Daoy (cell line): Measurements from ENCODE around the gene HOATZ. TPM values are rescaled to one million over a fixed set of nuclear protein-coding genes. Genes with fewer than 3 reads are reported as not detected.
A peak's percentile ranks its signal among the peaks of the same experiment; 100 is the strongest.

Experiments
- DNase-seq: peaks from one replicate; pipeline ENCODE4 v3.0.0-alpha.2; 2015; ENCODE audit warnings: low read depth
- total RNA-seq: library from RNA; depleted of rRNA; stranded (reverse); fragments of >200 nt; shearing (Covaris generic); gene quantifications from 2 replicates; pipeline ENCODE4 v1.2.3, GENCODE V29; 2014

HOATZ gene
- total RNA-seq, 1 experiment from 2014 or later = not detected

DNA sequence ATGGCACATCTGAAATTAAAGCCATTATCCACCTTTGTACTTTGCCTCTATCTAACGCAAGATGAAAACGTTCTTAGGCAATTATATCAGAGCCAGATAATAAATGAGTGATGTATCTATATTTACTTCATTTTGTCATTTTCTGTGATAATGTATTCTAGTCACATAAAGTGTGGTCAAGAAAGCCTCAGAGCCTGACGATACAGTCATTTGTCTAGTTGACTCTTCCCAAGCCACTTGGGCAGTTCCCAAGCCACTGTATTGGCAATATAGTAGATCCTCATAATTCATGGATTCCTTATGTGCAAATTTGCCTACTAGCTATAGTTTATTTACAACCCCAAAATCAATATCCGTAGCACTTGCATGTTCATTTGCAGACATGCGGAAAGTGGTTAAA, 7.8 kb downstream of the HOATZ start:
- no peak for DNase-seq

DNA sequence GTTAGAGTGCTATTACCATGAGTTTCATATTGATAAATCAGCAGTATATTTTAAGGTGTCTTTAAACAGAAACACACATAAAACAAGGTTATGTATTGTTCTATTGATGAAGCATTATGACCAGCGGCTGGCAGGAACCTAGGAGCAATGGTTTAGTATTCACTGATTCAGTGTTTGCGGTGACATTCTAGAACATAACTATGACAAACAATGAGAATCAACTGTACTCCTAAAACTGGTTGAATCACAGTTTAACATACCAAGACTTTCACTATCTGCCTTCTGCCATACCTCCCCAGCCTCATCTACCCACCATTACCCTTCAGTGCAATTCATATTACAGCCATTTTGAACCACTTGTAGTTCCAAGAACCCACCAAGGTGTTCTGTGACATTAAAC, 8.8 kb downstream of the HOATZ start:
- no peak for DNase-seq

DNA sequence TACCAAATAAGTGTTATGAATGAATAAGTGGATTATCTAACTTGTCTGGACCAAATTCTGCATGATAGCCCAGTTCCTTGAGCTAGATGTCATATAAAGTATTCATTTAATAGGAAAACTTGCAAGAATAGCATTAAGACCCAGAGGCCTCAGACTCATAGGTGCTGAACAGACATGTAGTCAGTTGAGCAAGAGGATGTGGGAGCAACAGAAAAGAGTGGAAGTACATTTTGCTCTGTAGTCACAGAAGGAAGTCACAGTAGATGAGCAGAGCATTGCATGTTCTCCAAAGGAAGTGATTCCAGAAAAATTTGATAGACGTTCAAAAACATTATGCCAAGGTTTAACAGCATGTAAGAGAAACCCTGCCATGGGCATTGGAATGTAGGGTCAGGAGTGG, 9.5 kb downstream of the HOATZ start:
- DNase-seq = no peak

DNA sequence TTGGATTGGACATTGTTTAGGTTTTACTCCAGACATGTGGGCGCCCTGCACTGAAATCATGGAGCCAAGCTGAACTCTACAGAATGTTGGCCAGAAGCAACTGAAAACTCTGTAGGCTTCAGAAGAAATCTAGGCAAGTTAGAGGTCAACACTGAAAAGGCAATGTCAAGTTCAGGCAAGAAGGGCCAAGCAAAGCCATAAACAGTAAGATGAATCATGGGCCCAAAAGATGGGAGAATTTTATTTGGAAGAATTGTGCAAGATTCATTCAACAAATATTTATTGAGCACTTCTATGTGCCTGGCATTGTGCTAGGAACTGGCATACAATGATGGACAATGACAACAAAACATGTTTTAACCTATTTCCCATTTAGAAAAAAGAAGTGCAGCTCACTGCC, 10.9 kb downstream of the HOATZ start:
- no peak for DNase-seq

GRCh38 chr11:111526501-111526900, 11.9 kb downstream of the HOATZ start:
- DNase-seq = peak; percentile 61

GRCh38 chr11:111527279-111527678, 12.7 kb downstream of the HOATZ start:
- no peak for DNase-seq

GRCh38 chr11:111528557-111528956, 14.0 kb downstream of the HOATZ start:
- DNase-seq = no peak

DNA sequence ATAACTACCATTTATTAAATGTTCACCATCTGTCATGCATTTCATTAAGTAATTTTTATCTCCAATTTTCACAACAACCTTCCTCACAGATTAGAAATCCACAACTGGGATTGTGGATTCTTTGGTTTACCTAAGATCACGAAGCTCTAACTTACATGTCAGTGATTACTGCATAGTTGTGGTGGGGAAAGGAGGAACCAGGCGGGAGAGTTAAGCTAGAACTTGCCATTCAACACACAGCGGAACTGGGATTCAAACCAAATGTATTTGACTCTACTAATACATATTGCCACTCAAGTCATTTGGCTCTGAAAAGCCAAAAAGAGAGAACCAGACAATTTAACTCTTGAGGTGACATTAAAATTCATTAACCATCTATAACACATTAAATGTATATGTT, 15.5 kb downstream of the HOATZ start:
- peak; percentile 21 for DNase-seq

DNA sequence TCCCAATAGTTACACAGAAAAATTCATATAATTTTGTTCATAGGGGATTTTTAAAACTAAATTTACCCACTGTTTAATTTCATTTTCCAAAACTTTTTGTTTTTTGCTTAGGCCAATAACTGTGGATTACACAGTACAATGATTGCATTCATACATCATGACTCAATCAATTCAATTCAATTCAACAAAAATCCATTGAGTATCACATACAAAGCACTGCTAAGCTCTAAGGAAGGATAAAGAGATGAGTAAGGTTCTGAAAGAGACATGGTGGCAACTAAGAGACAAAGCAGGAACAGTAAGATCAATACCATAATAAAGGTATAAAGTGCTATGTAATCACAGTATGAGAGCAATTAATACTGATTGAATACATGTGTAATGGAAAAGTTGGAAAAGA, 16.6 kb downstream of the HOATZ start:
- no peak for DNase-seq

- peak; percentile 89 for DNase-seq
These were observed 17.2 kb downstream of the HOATZ start for GRCh38 chr11:111531687-111532364.

GRCh38 chr11:111532365-111532709, 17.8 kb downstream of the HOATZ start:
- no peak for DNase-seq

- no peak for DNase-seq
These were observed 20.7 kb downstream of the HOATZ start for GRCh38 chr11:111535281-111535680.

DNA sequence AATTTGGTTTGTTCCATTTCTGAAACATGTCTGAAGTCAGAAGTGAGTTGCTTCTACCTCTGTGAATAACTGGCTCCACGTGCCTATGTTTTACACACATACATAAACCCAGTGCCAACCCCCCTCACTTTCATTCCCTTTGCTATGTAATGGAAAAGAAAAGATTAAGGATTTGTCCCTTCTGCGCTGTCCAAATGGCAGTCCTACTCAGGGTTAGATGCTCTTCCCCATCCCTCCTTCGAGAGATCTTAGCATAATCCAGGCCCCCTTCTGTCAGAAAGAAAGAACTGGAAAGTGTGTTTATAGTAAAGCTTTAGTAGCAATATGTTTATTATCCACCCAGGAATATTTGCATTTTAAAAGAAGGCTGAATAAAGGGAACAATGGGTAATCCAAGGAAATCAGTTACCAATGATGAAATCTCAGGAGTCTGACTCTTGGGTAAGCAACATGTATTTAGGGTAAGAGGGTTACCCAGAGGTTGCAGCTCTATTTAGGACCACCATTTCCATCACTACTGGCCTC, 22.8 kb downstream of the HOATZ start:
- no peak for DNase-seq

DNA sequence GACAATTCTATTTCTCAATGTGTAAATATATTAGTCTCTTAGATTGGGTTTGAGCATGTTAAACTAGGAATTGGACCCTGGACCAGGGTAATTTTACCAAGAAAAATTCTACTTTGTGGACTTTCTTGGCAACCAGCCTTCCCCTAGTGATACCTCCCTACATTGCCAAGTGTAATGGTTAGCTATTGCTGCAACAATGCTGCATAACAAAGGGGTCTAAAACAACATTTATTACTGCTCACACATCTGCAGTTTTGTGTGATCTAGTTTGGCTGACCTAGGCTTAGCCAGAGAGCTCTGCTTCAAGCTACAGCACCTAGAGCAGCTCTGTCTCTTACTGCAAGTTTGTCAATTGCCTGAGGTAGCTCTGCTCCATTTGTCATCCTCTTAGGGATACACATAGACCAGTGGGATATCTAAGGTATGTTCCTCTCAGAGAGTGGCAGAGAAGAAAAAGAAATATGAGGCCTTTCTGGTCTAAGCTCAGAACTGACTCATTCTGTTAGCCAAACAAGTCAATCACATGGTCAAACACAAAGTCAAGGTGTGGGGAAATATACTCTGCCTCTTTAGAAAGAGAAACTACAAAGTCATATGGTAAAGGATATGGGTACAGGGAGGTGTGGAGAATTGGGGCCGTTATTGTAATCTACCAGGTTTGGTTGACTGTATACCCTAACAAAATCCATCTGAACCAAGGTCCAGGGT, 24.0 kb downstream of the HOATZ start:
- no peak for DNase-seq

DNA sequence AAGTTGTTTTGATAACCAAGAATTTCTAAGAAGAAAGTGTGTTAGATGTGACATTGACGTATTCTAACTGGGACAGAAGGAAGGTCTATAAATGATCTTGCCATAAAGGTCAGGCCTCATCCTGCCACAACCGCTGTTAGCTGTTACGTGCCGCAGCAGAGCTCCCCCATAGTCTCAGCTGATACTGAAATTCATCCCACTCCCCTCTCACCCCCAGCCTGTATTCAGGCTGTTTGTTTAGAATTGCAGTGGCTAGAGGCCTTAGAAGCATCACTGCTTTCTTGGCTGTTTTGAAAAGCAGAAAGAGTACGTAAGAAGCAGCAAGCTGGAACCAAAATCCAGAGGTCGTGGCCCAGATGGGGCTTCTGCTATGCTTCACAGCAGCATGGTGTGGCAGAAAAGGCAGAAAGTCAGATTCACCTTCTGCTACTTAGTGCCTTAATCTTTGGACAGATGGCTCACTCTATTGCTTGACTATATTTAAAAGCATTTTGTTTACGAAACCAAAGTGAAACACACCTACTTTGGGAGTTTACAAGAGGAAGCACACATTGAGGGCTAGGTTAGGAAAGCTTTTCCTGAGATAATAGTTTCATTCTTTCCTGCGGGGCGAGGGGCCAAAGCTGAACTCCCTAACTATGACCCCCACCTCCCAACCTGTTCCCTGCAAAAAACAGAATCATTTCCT, 25.0 kb downstream of the HOATZ start:
- no peak for DNase-seq

DNA sequence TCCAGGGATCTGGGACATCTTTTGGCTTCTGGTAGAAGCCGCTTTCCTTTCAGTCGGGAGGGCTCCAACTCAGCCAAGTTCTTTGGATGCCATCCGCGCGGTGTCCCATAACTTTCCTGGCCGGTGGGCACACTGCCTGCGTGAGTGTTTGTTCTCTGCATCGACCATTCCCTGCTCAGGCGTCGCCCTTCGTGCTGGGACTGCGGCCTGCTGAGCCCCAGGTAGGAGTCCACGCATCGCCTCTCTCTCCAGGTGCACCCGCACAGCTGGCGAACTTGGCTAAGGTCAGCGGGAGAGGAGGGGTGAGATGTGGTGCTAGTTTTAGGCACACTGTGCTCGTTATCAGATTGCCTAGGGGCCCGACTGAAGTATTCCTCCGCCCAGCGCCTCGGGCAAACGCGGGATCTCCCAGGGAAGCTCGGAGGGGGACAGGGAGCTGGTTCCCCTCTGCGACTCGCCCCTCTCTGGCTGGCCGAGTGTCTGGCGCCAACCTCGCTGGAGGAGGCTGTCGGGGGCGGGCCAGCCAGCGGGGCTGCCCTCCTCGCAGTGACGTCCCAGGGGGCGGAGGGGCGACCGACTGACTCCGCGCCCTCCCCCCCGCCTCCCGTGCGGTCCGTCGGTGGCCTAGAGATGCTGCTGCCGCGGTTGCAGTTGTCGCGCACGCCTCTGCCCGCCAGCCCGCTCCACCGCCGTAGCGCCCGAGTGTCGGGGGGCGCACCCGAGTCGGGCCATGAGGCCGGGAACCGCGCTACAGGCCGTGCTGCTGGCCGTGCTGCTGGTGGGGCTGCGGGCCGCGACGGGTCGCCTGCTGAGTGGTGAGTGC, 25.7 kb downstream of the HOATZ start, which contains the start of gene LAYN:
Gene LAYN, plus strand, starts transcription at position 607 of the 823 bp plus-strand sequence. Its CDS starts 124 bp downstream, at position 731.
- peak; percentile 73 for DNase-seq

- DNase-seq = no peak
These were observed 26.3 kb downstream of the HOATZ start for GRCh38 chr11:111540937-111541253.

DNA sequence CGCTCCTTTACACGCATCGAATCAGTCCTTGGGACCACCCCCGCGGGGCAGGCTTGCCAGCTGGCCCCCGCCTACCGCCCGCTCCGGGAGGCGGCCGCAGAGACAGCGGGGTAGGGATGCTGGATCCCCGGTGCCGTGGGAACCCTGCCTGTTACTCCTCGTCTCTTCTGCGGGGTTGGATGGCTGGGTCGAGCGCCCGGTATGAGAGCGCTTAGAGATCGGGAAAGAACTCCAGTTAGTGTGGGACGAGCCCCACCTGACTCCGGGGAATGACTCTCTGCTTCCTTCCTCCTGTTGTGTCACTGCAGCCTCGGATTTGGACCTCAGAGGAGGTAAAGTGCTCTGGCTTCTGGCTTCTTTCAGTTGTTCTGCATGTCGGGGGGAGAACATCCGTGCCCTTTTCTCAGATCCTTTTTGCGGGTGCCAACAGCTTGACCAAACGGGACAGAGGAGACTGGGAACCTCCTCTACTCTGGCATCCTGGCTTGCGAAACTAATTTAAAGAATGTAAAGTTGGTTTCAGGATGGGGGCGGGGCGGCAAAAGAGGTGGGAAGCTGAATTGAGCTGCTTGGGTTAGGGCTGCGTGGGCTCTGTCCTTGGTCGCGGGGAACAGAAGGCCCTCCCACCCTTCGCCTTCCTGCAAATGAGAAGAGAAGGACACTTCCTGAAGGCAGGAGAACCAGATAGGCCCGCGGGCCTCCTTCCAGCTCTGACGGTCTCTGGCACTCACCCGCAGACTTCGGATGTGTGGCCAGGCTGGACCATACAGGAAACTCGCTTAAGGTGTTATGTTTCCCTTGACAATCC, 26.9 kb downstream of the HOATZ start:
- DNase-seq = peak; percentile 82

GRCh38 chr11:111542606-111543275, 28.2 kb downstream of the HOATZ start:
- no peak for DNase-seq

DNA sequence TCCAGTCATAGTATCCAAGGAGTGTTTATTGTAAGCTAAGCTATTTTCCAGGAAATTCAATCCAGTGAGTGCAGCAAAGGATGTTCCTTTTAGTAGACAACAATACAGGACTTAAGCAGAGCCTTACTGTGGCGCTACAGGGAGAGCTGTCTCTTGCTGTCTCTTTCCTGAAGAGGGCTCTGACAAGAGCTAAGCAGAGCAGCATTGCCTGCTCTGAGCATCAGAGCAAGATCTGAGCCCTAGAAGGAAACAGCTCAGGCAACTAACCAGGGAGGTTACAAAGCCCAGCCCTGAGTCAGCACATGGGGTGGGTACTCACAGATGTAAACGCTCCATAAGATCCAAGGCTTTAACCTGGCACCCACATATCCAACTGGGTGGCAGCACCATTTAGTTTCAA, 33.9 kb downstream of the HOATZ start:
- DNase-seq = no peak
